GM12878 (cell line): ENCODE results near the gene C11orf91.

Experiments used
- CTCF ChIP-seq, 3 experiments: IDR thresholded peaks in 2 of 3; conservative IDR thresholded peaks in 1 of 3; 2 replicates each; pipeline ENCODE4 v1.5.1; 2011; ENCODE audit warnings: low read depth in 3 of 3, low read length in 3 of 3, mild to moderate bottlenecking in 3 of 3, control low read depth in 2 of 3, moderate library complexity in 2 of 3, inconsistent platforms in 1 of 3, mixed read lengths in 1 of 3; ENCODE audit not compliant: control insufficient read depth in 2 of 3, insufficient read depth in 1 of 3; ENCODE audit errors: extremely low read depth in 1 of 3
- DPF2 ChIP-seq: fragments of 450-650 bp; IDR thresholded peaks from 2 replicates; pipeline ENCODE4 v1.6.1; 2017; ENCODE audit warnings: mild to moderate bottlenecking
- TARDBP ChIP-seq: IDR thresholded peaks from 2 replicates; pipeline ENCODE4 v1.6.1; 2016; ENCODE audit warnings: borderline replicate concordance

DNA sequence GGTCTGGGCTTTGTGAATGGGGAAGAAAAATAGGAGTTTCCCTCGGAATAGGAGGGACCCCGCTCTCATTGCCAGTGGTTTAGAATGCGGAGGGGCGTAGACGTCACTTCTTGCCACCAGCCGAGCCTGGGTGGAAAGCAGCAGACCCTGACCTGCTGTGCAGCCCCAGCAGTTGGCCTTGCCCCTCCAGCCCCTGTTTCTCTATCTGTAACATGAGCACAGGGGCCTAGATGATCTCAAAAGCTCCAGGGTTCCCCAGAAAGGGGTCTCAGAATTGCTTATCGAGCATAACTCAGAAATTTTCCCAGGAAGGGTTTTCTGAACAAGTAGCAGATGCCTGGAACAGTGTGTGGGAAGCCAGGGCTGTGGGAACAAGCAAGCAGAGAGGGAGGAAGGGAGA, 43.9 kb downstream of the C11orf91 start:
- TF ChIP-seq CTCF (IDR thresholded peaks at IDR 0.05 in 2 of 3, conservative IDR thresholded peaks at IDR 0.05 in 1 of 3; ENCODE audit: control insufficient read depth in 2 of 3, extremely low read depth in 1 of 3, insufficient read depth in 1 of 3, low read depth in 3 of 3, low read length in 3 of 3), result no peak
- no peak for TF ChIP-seq DPF2
- no peak for TF ChIP-seq TARDBP
